Spleen (tissue), 11 donors: ENCODE results near the gene FAM219B. TPM values are rescaled to one million over a fixed set of nuclear protein-coding genes. Genes with fewer than 3 reads are reported as not detected.
A peak's percentile ranks its signal among the peaks of the same experiment; 100 is the strongest.

Experiments used
- DNase-seq: peaks from one replicate; pipeline ENCODE4 v3.0.0-alpha.2; 2020
- H3K27ac ChIP-seq, 8 donors: fragments of 200-600 bp; sonication (generic) in 7 of 8; 1 replicate in 4 of 8; 2 replicates in 4 of 8; pipeline versions ENCODE4 v1.5.0 to v1.8.0; 2016 to 2021; ENCODE audit warnings: inconsistent platforms in 4 of 8, mild to moderate bottlenecking in 4 of 8, moderate library complexity in 1 of 8
- H3K27me3 ChIP-seq, 7 donors: fragments of 200-600 bp; sonication (generic) in 6 of 7; replicated peaks in 1 of 7; 1 replicate in 4 of 7; 2 replicates in 3 of 7; pipeline versions ENCODE4 v1.5.0 to v1.8.0; 2016 to 2021; ENCODE audit warnings: inconsistent platforms in 3 of 7, mild to moderate bottlenecking in 1 of 7
- H3K36me3 ChIP-seq, 6 donors: fragments of 200-600 bp; sonication (generic) in 5 of 6; 1 replicate in 4 of 6; 2 replicates in 2 of 6; pipeline versions ENCODE4 v1.5.0 to v1.8.0; 2016 to 2021; ENCODE audit warnings: inconsistent platforms in 2 of 6
- H3K4me1 ChIP-seq, 6 donors: fragments of 200-600 bp; sonication (generic) in 5 of 6; 1 replicate in 3 of 6; 2 replicates in 3 of 6; pipeline versions ENCODE4 v1.5.0 to v1.8.0; 2016 to 2021; ENCODE audit warnings: inconsistent platforms in 3 of 6
- H3K4me3 ChIP-seq, 8 donors: fragments of 200-600 bp; sonication (generic) in 7 of 8; 1 replicate in 4 of 8; 2 replicates in 4 of 8; pipeline versions ENCODE4 v1.5.0 to v1.8.0; 2016 to 2021; ENCODE audit warnings: inconsistent platforms in 4 of 8, mild to moderate bottlenecking in 4 of 8, moderate library complexity in 2 of 8
- H3K9me3 ChIP-seq, 8 donors: fragments of 200-600 bp; sonication (generic) in 7 of 8; 1 replicate in 4 of 8; 2 replicates in 4 of 8; pipeline versions ENCODE4 v1.5.0 to v1.8.0; 2016 to 2021; ENCODE audit warnings: inconsistent platforms in 4 of 8
- CTCF ChIP-seq, 11 experiments: fragments of 200-600 bp in 7 of 11; fragments of 450-650 bp in 4 of 11; sonication (generic) in 4 of 11; IDR thresholded peaks in 8 of 11; conservative IDR thresholded peaks in 3 of 11; 1 replicate in 7 of 11; 2 replicates in 4 of 11; pipeline versions ENCODE4 v1.4.0 to v1.8.0; 2016 to 2021; ENCODE audit warnings: antibody characterized with exemption in 11 of 11, inconsistent platforms in 4 of 11, mild to moderate bottlenecking in 1 of 11
- POLR2A ChIP-seq, 3 donors: fragments of 450-650 bp; IDR thresholded peaks; one replicate each; pipeline ENCODE4 v1.5.1; 2017; ENCODE audit warnings: antibody characterized with exemption in 3 of 3, mild to moderate bottlenecking in 1 of 3
- POLR2AphosphoS5 ChIP-seq, 3 donors: sonication (generic); formaldehyde crosslinking; IDR thresholded peaks; one replicate each; pipeline ENCODE4 v1.5.1; 2017; ENCODE audit warnings: antibody characterized with exemption in 3 of 3
- WGBS, 5 donors: extraction: QIAGEN DNeasy Blood & Tissue Kit in 3 of 5; methylation state at CpG; one replicate each; pipeline versions ENCODE4 v1.1.5 to v1.1.7; 2013 to 2018; 5-methylcytosine and 5-hydroxymethylcytosine counted together
- intact Hi-C: fragments of 100-400 bp; cut with DNase I; formaldehyde crosslinking; loops from one replicate; pipeline ENCODE4 v1.15.0; 2023; ENCODE audit warnings: low total_unique reads
- polyA plus RNA-seq, 3 donors: library from polyadenylated mRNA; stranded (reverse); fragments of 200-250 nt; gene quantifications; one replicate each; pipeline ENCODE4 v1.2.1, GENCODE V29; 2013
- total RNA-seq, 7 donors: library from RNA; depleted of rRNA in 3 of 7; stranded (reverse); fragments of >200 nt in 3 of 7; fragmentation: NEBNext Ultra II Directional in 4 of 7; extraction: Animal tissue kit (Norgen Biotek cat#: 25700) in 4 of 7; gene quantifications; one replicate each; pipeline versions ENCODE4 v1.1.0 to v1.2.1, GENCODE V29; 2016 to 2021
- donor health status: healthy with polysubstance abuse.
- donor health status: DM: no; HTN: no; CAD: no; lungs with moderate emphysema.
- donor health status: DM: no; HTN: no; CAD: no.
- donor health status: Bipolar disorder and iron deficiency.
- donor health status: healthy.
- donor health status: DM: no; HTN: no; CAD: no.
- donor health status: DM: yes; HTN: yes; CAD: no.

FAM219B gene
- total and polyA plus RNA-seq, 10 donors, result 18.6 to 103 (median 69.1) TPM

- H3K27ac ChIP-seq, result peak overlapping the region in 2 of 8 donors; percentile 93 to 97
- intact Hi-C loops, result loop anchor here (5.0 kb wide), 1 partner anchor 62 kb away; the partner anchor contains the start of gene ULK3
Observed at GRCh38 chr15:74904190-74904805, 2.4 kb downstream of the FAM219B start.

GRCh38 chr15:74903676-74904075 is 3.0 kb downstream of the FAM219B start:
- DNase-seq, result no peak
- intact Hi-C loops, result loop anchor here (5.0 kb wide), 1 partner anchor 61 kb away; the partner anchor contains the start of gene ULK3
- Histone ChIP-seq H3K4me1 (peaks cover 27 to 84% (median 73%) of the 10 kb centered on the region in 6 donors), H3K27me3 (no peaks in the 10 kb centered on the region), H3K27ac (peak overlapping the region in 1 of 8 donors; percentile 93), H3K36me3 (peaks cover 0 to 63% (median 45%) of the 10 kb centered on the region in 6 donors), H3K4me3 (no peak overlapping the region), H3K9me3 (no peaks in the 10 kb centered on the region)
- 63 to 90% (median 81%) methylated on average over 1 of the region's 1 CpG for WGBS, 5 donors
- TF ChIP-seq CTCF (IDR thresholded peaks at IDR 0.05 in 8 of 11, conservative IDR thresholded peaks at IDR 0.05 in 3 of 11) (no peak), POLR2AphosphoS5 (IDR thresholded peaks at IDR 0.05) (no peak), POLR2A (IDR thresholded peaks at IDR 0.05) (no peak)

More at GRCh38 chr15:74904190-74904805, 2.4 kb downstream of the FAM219B start:
- 85 to 94% (median 88%) methylated on average over 7 of the region's 7 CpGs for WGBS, 5 donors
- peak; percentile 34 for DNase-seq
- Histone ChIP-seq H3K36me3 (peaks cover 0 to 57% (median 40%) of the 10 kb centered on the region in 6 donors), H3K4me3 (peak overlapping the region in 2 of 8 donors; percentile 89 to 90), H3K4me1 (peaks cover 27 to 78% (median 67%) of the 10 kb centered on the region in 6 donors), H3K27me3 (no peaks in the 10 kb centered on the region), H3K9me3 (no peaks in the 10 kb centered on the region)
- TF ChIP-seq POLR2A (IDR thresholded peaks at IDR 0.05) (no peak), POLR2AphosphoS5 (IDR thresholded peaks at IDR 0.05) (no peak), CTCF (IDR thresholded peaks at IDR 0.05 in 8 of 11, conservative IDR thresholded peaks at IDR 0.05 in 3 of 11) (no peak)

- intact Hi-C loops, result loop anchor here (5.0 kb wide), 1 partner anchor 60 kb away; the partner anchor contains the start of gene ULK3
Observed at GRCh38 chr15:74902295-74903075, 4.2 kb downstream of the FAM219B start.

More at GRCh38 chr15:74902295-74903075, 4.2 kb downstream of the FAM219B start:
- H3K36me3 ChIP-seq, result peaks cover 0 to 75% (median 52%) of the 10 kb centered on the region in 6 donors
- WGBS, 5 donors, result 54 to 75% (median 59%) methylated on average over 4 of the region's 4 CpGs
- H3K9me3 ChIP-seq, result no peaks in the 10 kb centered on the region
- H3K4me3 ChIP-seq, result no peak overlapping the region
- TF ChIP-seq POLR2AphosphoS5 (IDR thresholded peaks at IDR 0.05), result peak in 1 of 3 donors; percentile 18
- no peak for TF ChIP-seq CTCF (IDR thresholded peaks at IDR 0.05 in 8 of 11, conservative IDR thresholded peaks at IDR 0.05 in 3 of 11)
- peak; percentile 63 for DNase-seq
- peak overlapping the region in 4 of 8 donors; percentile 2 to 65 (median 54) for H3K27ac ChIP-seq
- peaks cover 26 to 92% (median 81%) of the 10 kb centered on the region in 6 donors for H3K4me1 ChIP-seq
- no peaks in the 10 kb centered on the region for H3K27me3 ChIP-seq
